ENCODE data around the gene ARHGEF28. TPM values are rescaled to one million over a fixed set of nuclear protein-coding genes. Genes with fewer than 3 reads are reported as not detected.

The ARHGEF28 gene
- total and polyA plus RNA-seq, 2 experiments from 2014 or later: 3.5 to 11.2 TPM

DNA sequence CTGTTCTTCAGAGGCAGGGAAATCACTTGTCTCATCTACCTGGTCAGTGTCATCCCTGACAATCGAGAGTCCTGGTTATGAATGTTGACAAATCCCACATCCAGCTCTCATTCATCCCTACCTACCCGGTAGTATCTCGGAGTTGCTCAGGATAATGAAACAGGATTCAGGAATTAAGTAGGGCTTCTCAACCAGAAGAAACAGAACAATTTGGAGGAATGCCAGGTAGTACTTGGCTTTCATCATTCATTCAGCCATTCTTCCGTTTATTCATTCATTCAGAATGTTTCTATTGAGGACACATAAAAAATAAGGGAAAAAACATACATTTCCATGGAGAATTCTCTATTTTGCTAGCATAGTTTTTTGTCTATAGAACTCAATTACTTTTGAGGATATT is 195.0 kb downstream of the ARHGEF28 start:
- Histone ChIP-seq H3K9me3 (ENCODE audit: low read depth) (no peaks in the 10 kb centered on the region), H3K4me2 (no peak overlapping the region), H3K36me3 (replicated peaks; ENCODE audit: insufficient read depth, low read depth) (no peaks in the 10 kb centered on the region), H3K79me2 (no peaks in the 10 kb centered on the region), H3K4me1 (ENCODE audit: insufficient read depth) (peaks cover 11% of the 10 kb centered on the region), H4K20me1 (ENCODE audit: insufficient read depth, poor library complexity, severe bottlenecking) (no peaks in the 10 kb centered on the region), H3K9me2 (replicated peaks; ENCODE audit: insufficient read depth) (no peaks in the 10 kb centered on the region), H3K4me3 (no peak overlapping the region), H3K27ac (no peak overlapping the region), H2AFZ (no peak overlapping the region), H3K27me3 (no peaks in the 10 kb centered on the region)
- TF ChIP-seq EZH2 (IDR thresholded peaks at IDR 0.05; ENCODE audit: borderline replicate concordance) (no peak), EZH2phosphoT487 (IDR thresholded peaks at IDR 0.05; ENCODE audit: low read depth, severe bottlenecking, unreplicated experiment) (no peak)
- TF ChIP-seq, protein P1, sequence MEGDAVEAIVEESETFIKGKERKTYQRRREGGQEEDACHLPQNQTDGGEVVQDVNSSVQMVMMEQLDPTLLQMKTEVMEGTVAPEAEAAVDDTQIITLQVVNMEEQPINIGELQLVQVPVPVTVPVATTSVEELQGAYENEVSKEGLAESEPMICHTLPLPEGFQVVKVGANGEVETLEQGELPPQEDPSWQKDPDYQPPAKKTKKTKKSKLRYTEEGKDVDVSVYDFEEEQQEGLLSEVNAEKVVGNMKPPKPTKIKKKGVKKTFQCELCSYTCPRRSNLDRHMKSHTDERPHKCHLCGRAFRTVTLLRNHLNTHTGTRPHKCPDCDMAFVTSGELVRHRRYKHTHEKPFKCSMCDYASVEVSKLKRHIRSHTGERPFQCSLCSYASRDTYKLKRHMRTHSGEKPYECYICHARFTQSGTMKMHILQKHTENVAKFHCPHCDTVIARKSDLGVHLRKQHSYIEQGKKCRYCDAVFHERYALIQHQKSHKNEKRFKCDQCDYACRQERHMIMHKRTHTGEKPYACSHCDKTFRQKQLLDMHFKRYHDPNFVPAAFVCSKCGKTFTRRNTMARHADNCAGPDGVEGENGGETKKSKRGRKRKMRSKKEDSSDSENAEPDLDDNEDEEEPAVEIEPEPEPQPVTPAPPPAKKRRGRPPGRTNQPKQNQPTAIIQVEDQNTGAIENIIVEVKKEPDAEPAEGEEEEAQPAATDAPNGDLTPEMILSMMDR (IDR thresholded peaks at IDR 0.05; ENCODE audit: poor library complexity): no peak
- WGBS (ENCODE audit: low lambda C conversion rate, missing lambda C conversion rate): 91% methylated on average over 4 of the region's 4 CpGs
- no peak for DNase-seq (ENCODE audit: low spot score)

DNA sequence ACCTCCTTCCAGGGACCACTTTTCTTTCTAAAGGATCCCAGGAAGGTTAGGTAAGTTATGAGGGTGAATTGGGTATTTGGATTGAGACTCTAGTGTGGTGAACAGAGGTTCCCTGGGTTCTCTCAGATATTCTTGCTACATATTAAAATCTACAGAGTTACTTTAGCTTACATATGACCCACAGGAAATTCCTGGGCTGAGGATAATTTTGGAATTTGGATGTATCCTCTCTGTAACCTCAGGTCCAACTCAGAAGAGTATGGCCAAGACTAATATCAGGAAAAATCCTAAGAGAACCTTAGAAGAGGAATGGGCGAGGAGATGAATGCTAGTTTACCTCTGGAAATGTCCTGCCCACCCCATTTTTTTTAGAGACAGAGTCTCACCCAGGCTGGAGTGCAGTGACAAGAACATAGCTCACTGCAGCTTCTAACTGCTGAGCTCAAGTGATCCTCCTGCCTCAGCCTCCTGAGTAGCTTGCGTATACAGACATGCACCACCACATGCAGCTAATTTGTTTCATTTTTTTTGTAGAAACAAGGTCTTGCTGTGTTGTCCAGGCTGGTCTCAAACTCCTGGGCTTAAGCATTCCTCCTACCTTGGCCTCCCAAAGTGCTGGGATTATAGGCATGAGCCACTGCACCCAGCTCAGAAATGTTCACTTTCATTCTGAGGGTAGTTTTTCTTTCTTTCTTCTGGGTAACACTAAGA is 196.4 kb downstream of the ARHGEF28 start:
- H2AFZ ChIP-seq: no peak overlapping the region
- H3K79me2 ChIP-seq: no peaks in the 10 kb centered on the region
- no peaks in the 10 kb centered on the region for H3K36me3 ChIP-seq (replicated peaks; ENCODE audit: insufficient read depth, low read depth)
- no peak overlapping the region for H3K4me3 ChIP-seq
- WGBS (ENCODE audit: low lambda C conversion rate, missing lambda C conversion rate): 98% methylated on average over 2 of the region's 2 CpGs
- H3K9me2 ChIP-seq (replicated peaks; ENCODE audit: insufficient read depth): no peaks in the 10 kb centered on the region
- peak overlapping the region; percentile 37 for H3K4me2 ChIP-seq
- no peaks in the 10 kb centered on the region for H4K20me1 ChIP-seq (ENCODE audit: insufficient read depth, poor library complexity, severe bottlenecking)
- no peaks in the 10 kb centered on the region for H3K9me3 ChIP-seq (ENCODE audit: low read depth)
- H3K27ac ChIP-seq: no peak overlapping the region
- no peak for DNase-seq (ENCODE audit: low spot score)
- TF ChIP-seq EZH2phosphoT487 (IDR thresholded peaks at IDR 0.05; ENCODE audit: low read depth, severe bottlenecking, unreplicated experiment): no peak
- TF ChIP-seq, protein P1 (IDR thresholded peaks at IDR 0.05; ENCODE audit: poor library complexity): no peak
- TF ChIP-seq EZH2 (IDR thresholded peaks at IDR 0.05; ENCODE audit: borderline replicate concordance): no peak
- H3K4me1 ChIP-seq (ENCODE audit: insufficient read depth): peaks cover 11% of the 10 kb centered on the region
- no peaks in the 10 kb centered on the region for H3K27me3 ChIP-seq

DNA sequence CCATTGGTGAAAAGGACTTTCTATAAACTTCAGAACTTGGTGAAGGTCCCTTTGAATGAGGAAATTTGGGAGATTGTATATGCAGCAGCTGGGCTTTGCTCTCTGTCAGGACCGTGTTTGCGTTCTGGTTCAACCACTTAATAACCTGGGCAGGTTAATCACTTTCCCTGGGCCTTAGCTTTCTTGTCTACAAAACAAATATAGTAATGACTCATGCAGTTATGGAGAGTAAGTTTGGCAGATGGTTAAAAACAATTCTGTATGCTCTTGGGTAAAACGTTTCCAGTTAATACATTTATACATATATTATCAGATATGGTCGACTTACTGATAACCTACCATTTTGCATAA is 197.0 kb downstream of the ARHGEF28 start:
- Histone ChIP-seq H3K79me2 (no peaks in the 10 kb centered on the region), H3K9me2 (replicated peaks; ENCODE audit: insufficient read depth) (no peaks in the 10 kb centered on the region), H3K4me1 (ENCODE audit: insufficient read depth) (peaks cover 11% of the 10 kb centered on the region), H3K4me2 (peak overlapping the region; percentile 37), H3K4me3 (no peak overlapping the region), H3K27me3 (no peaks in the 10 kb centered on the region), H3K27ac (peak overlapping the region; percentile 36), H4K20me1 (ENCODE audit: insufficient read depth, poor library complexity, severe bottlenecking) (no peaks in the 10 kb centered on the region), H2AFZ (no peak overlapping the region), H3K36me3 (replicated peaks; ENCODE audit: insufficient read depth, low read depth) (no peaks in the 10 kb centered on the region), H3K9me3 (ENCODE audit: low read depth) (no peaks in the 10 kb centered on the region)
- 27% methylated on average over 4 of the region's 4 CpGs for WGBS (ENCODE audit: low lambda C conversion rate, missing lambda C conversion rate)
- no peak for TF ChIP-seq EZH2phosphoT487 (IDR thresholded peaks at IDR 0.05; ENCODE audit: low read depth, severe bottlenecking, unreplicated experiment)
- TF ChIP-seq, protein P1 (IDR thresholded peaks at IDR 0.05; ENCODE audit: poor library complexity): no peak
- no peak for TF ChIP-seq EZH2 (IDR thresholded peaks at IDR 0.05; ENCODE audit: borderline replicate concordance)
- DNase-seq (ENCODE audit: low spot score): peak; percentile 34
